HEK293T (cell line): Measurements from ENCODE around the gene SCGB3A1.

Experiments
- CTCF ChIA-PET: fragments of 350-600 bp; formaldehyde crosslinking; extraction: SDS; loops from one replicate; lab custom pipeline; 2021; ENCODE audit warnings: antibody characterized with exemption, inconsistent platforms; lab: Yijun Ruan, JAX
- POLR2A ChIA-PET: fragments of 350-600 bp; formaldehyde crosslinking; extraction: SDS; loops from one replicate; lab custom pipeline; 2020; ENCODE audit warnings: antibody characterized with exemption, inconsistent platforms; lab: Yijun Ruan, JAX
- DNase-seq: peaks from one replicate; pipeline ENCODE4 v3.0.0; 2012; ENCODE audit warnings: mixed read lengths; ENCODE audit errors: extremely low spot score
- ARNT ChIP-seq: fragments of 450-650 bp; IDR thresholded peaks from 2 replicates; pipeline ENCODE4 v1.6.1; 2017; ENCODE audit warnings: mild to moderate bottlenecking
- BHLHE40 ChIP-seq: fragments of 450-650 bp; IDR thresholded peaks from 2 replicates; pipeline ENCODE4 v1.6.1; 2016; ENCODE audit warnings: mild to moderate bottlenecking, moderate library complexity, borderline replicate concordance
- CTBP1 ChIP-seq: fragments of 450-650 bp; IDR thresholded peaks from 2 replicates; pipeline ENCODE4 v1.6.1; 2016; ENCODE audit warnings: borderline replicate concordance
- ELF4 ChIP-seq: fragments of 450-650 bp; IDR thresholded peaks from 2 replicates; pipeline ENCODE4 v1.6.1; 2017; ENCODE audit warnings: antibody characterized with exemption
- FOXA1 ChIP-seq: fragments of 450-650 bp; IDR thresholded peaks from 2 replicates; pipeline ENCODE4 v1.6.1; 2016; ENCODE audit warnings: mild to moderate bottlenecking
- FOXK2 ChIP-seq: fragments of 450-650 bp; IDR thresholded peaks from 2 replicates; pipeline ENCODE4 v1.6.1; 2016; ENCODE audit warnings: mild to moderate bottlenecking
- FOXM1 ChIP-seq: fragments of 450-650 bp; IDR thresholded peaks from 2 replicates; pipeline ENCODE4 v1.6.1; 2017; ENCODE audit warnings: mild to moderate bottlenecking, borderline replicate concordance
- HDGF ChIP-seq: fragments of 450-650 bp; IDR thresholded peaks from 2 replicates; pipeline ENCODE4 v1.6.1; 2017; ENCODE audit warnings: antibody characterized with exemption, borderline replicate concordance
- L3MBTL2 ChIP-seq: fragments of 450-650 bp; conservative IDR thresholded peaks from 2 replicates; pipeline ENCODE4 v1.6.1; 2016; ENCODE audit warnings: mild to moderate bottlenecking
- LEF1 ChIP-seq: fragments of 450-650 bp; IDR thresholded peaks from 2 replicates; pipeline ENCODE4 v1.6.1; 2017; ENCODE audit warnings: mild to moderate bottlenecking, borderline replicate concordance
- NFRKB ChIP-seq: fragments of 450-650 bp; IDR thresholded peaks from 2 replicates; pipeline ENCODE4 v1.6.1; 2016; ENCODE audit warnings: mild to moderate bottlenecking, moderate library complexity
- PKNOX1 ChIP-seq: fragments of 450-650 bp; IDR thresholded peaks from 2 replicates; pipeline ENCODE4 v1.6.1; 2016
- SP1 ChIP-seq: fragments of 450-650 bp; IDR thresholded peaks from 2 replicates; pipeline ENCODE4 v1.6.1; 2017
- SUZ12 ChIP-seq: fragments of 450-650 bp; IDR thresholded peaks from 2 replicates; pipeline ENCODE4 v1.6.1; 2016; ENCODE audit warnings: mild to moderate bottlenecking
- TARDBP ChIP-seq: fragments of 450-650 bp; IDR thresholded peaks from 2 replicates; pipeline ENCODE4 v1.6.1; 2016
- ZNF384 ChIP-seq: fragments of 450-650 bp; IDR thresholded peaks from 2 replicates; pipeline ENCODE4 v1.6.1; 2016

Gene SCGB3A1

GRCh38 chr5:180623411-180623834 is 32.1 kb upstream of the SCGB3A1 start:
- POLR2A ChIA-PET = no interaction called here
- CTCF ChIA-PET = no interaction called here
- DNase-seq = no peak
- TF ChIP-seq BHLHE40 (no peak), ZNF384 (no peak), ELF4 (no peak), FOXK2 (no peak), CTBP1 (no peak), LEF1 (no peak), PKNOX1 (no peak), HDGF (no peak), ARNT (no peak), FOXA1 (no peak), SUZ12 (no peak), SP1 (no peak)

DNA sequence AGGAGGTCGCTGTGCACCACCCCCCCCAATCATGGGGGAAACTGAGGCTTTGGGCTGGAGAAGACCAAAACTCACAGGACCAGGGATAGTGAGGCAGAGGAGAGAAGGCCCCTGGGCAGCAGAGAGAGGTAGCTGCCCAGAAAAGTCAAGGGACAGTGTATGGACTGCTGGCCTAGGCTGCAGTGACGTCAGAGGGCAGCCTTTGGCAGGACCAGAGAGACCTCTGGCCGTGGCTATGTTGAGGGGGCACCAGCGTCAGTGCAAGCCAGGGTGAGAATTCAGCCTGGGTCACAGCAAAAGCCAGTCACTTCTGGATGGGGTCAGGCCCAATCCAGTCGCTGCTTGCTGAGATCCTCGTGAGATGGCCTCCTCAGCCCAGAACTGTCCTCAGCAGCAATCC is 31.6 kb upstream of the SCGB3A1 start:
- POLR2A ChIA-PET = no interaction called here
- TF ChIP-seq PKNOX1 (no peak), SUZ12 (no peak), CTBP1 (no peak), ELF4 (no peak), ARNT (no peak), LEF1 (no peak), FOXA1 (no peak), BHLHE40 (no peak), L3MBTL2 (no peak), FOXK2 (no peak), NFRKB (no peak), FOXM1 (no peak), SP1 (no peak)
- DNase-seq = no peak
- CTCF ChIA-PET = no interaction called here

- ChIA-PET CTCF (no interaction called here), POLR2A (interaction anchor here (0.5 kb wide), 1 partner anchor 16 kb away, joined by 3 read pairs; no protein-coding TSS in a partner anchor)
- DNase-seq = no peak
- TF ChIP-seq ARNT (no peak), BHLHE40 (no peak), HDGF (no peak), TARDBP (no peak), LEF1 (no peak), NFRKB (no peak), L3MBTL2 (no peak), ELF4 (no peak), ZNF384 (no peak), CTBP1 (no peak), SP1 (no peak), FOXM1 (no peak), PKNOX1 (no peak), SUZ12 (no peak), FOXA1 (no peak)
These were observed 30.0 kb upstream of the SCGB3A1 start for GRCh38 chr5:180621311-180621710.

DNA sequence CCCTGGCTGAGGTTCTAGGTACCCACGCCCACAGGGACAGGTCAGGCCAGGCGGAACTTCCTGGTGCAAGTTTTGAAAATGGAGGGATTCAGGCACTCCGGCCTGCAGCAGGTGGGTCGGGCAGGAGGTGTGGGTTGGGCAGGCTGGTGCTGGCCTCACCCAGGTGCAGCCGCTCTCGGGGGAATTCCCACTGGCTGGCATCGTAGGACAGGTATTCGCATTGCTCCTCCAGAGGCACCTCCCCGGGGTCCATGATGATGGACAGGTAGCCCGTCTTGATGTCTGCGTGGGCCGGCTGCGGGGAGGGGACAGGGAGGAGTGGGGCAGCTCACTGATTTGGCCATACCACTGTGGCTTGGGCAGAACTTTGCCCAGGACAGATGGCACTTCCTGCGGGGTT is 28.7 kb upstream of the SCGB3A1 start:
- DNase-seq = no peak
- CTCF ChIA-PET = interaction anchor here (0.8 to 1.6 kb wide), 4 partner anchors 10 to 45 kb away, joined by 3 to 11 read pairs (median 6); no protein-coding TSS in a partner anchor

GRCh38 chr5:180619563-180619915 is 28.2 kb upstream of the SCGB3A1 start:
- POLR2A ChIA-PET = interaction anchor here (0.5 to 1.9 kb wide), 9 partner anchors 8 to 887 kb away, joined by 3 to 10 read pairs (median 4); partner anchors contain the start of gene MAML1

More for the DNA sequence above, 28.7 kb upstream of the SCGB3A1 start:
- POLR2A ChIA-PET = interaction anchor here (0.8 to 1.9 kb wide), 4 partner anchors 14 to 99 kb away, joined by 3 to 10 read pairs (median 4); no protein-coding TSS in a partner anchor
- TF ChIP-seq PKNOX1 (no peak), ELF4 (no peak), HDGF (no peak), SP1 (no peak), ZNF384 (no peak), LEF1 (no peak), FOXA1 (no peak), NFRKB (no peak), FOXM1 (no peak), TARDBP (no peak), FOXK2 (no peak), BHLHE40 (no peak), L3MBTL2 (no peak)

More at GRCh38 chr5:180619563-180619915, 28.2 kb upstream of the SCGB3A1 start:
- DNase-seq = no peak
- TF ChIP-seq TARDBP = no peak
- TF ChIP-seq FOXA1 = no peak
- TF ChIP-seq LEF1 = no peak
- no peak for TF ChIP-seq ELF4
- TF ChIP-seq SP1 = no peak
- no peak for TF ChIP-seq BHLHE40
- TF ChIP-seq FOXM1 = no peak
- TF ChIP-seq SUZ12 = no peak
- no peak for TF ChIP-seq HDGF
- no peak for TF ChIP-seq ARNT
- no peak for TF ChIP-seq ZNF384
- no peak for TF ChIP-seq L3MBTL2
- TF ChIP-seq FOXK2 = no peak
- TF ChIP-seq PKNOX1 = no peak
- TF ChIP-seq NFRKB = no peak
- TF ChIP-seq CTBP1 = no peak
- CTCF ChIA-PET = interaction anchor here (0.6 to 1.6 kb wide), 12 partner anchors 10 to 553 kb away, joined by 3 to 11 read pairs (median 4); partner anchors contain the start of gene FLT4
